ENCODE data around the gene ITFG2.

DNA sequence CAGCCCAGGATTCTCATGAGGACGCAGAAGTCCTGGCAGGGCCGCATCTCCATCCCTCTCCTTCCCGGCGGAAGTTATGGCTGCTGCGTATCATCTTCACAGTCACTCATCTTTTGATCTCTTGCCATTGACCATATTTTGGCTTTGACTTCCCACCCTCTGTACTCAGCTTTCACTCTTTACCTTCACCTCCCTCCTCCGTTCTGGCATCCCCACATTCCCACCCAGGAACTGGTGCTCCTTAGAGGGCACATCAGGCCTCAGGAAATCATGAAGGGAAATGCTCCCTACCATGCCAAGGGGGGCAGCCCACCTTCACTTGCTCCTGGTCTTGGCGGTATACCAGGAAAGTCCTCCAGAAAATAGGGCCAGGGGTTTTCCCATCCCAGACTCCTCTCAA lies 43.1 kb downstream of the ITFG2 start:
- TF ChIP-seq, protein P1, sequence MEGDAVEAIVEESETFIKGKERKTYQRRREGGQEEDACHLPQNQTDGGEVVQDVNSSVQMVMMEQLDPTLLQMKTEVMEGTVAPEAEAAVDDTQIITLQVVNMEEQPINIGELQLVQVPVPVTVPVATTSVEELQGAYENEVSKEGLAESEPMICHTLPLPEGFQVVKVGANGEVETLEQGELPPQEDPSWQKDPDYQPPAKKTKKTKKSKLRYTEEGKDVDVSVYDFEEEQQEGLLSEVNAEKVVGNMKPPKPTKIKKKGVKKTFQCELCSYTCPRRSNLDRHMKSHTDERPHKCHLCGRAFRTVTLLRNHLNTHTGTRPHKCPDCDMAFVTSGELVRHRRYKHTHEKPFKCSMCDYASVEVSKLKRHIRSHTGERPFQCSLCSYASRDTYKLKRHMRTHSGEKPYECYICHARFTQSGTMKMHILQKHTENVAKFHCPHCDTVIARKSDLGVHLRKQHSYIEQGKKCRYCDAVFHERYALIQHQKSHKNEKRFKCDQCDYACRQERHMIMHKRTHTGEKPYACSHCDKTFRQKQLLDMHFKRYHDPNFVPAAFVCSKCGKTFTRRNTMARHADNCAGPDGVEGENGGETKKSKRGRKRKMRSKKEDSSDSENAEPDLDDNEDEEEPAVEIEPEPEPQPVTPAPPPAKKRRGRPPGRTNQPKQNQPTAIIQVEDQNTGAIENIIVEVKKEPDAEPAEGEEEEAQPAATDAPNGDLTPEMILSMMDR (IDR thresholded peaks at IDR 0.05; ENCODE audit: low read depth, low read length), result no peak
- no peak for TF ChIP-seq EZH2phosphoT487 (IDR thresholded peaks at IDR 0.05; ENCODE audit: low read depth)

Data from OCI-LY3 (cell line).